Effector memory CD4-positive, alpha-beta T cell (primary cell): ENCODE data around the gene CCDC137.
"Not testable (repeated sequence)": the region's sequence is repeated elsewhere in the genome, so short reads cannot be mapped to it uniquely, and the experiment has no call there.

ENCODE experiments used
- DNase-seq, 3 donors: peaks; one replicate each; pipeline ENCODE4 v3.0.0-alpha.2; 2020
- H3K27ac ChIP-seq: 2 replicates; pipeline ENCODE4 v1.7.0; 2013; ENCODE audit warnings: mild to moderate bottlenecking, low read length, moderate library complexity; ENCODE audit not compliant: insufficient read depth, poor library complexity, severe bottlenecking
- H3K27me3 ChIP-seq: replicated peaks from 2 replicates; pipeline ENCODE4 v1.7.0; 2013; ENCODE audit warnings: mild to moderate bottlenecking, low read length; ENCODE audit not compliant: insufficient read depth, control insufficient read depth, poor library complexity, severe bottlenecking
- H3K36me3 ChIP-seq: 2 replicates; pipeline ENCODE4 v1.7.0; 2013; ENCODE audit warnings: mild to moderate bottlenecking, low read length, moderate library complexity; ENCODE audit not compliant: control insufficient read depth, insufficient read depth
- H3K4me1 ChIP-seq: 2 replicates; pipeline ENCODE4 v1.7.0; 2013; ENCODE audit warnings: low read length, mild to moderate bottlenecking; ENCODE audit not compliant: control insufficient read depth, insufficient read depth, poor library complexity, severe bottlenecking
- H3K4me3 ChIP-seq: 2 replicates; pipeline ENCODE4 v1.7.0; 2013; ENCODE audit warnings: low read length, low read depth, mild to moderate bottlenecking; ENCODE audit not compliant: insufficient read depth, poor library complexity, severe bottlenecking
- H3K9me3 ChIP-seq: 2 replicates; pipeline ENCODE4 v1.7.0; 2013; ENCODE audit warnings: mild to moderate bottlenecking, low read length, moderate library complexity; ENCODE audit not compliant: control insufficient read depth

Gene CCDC137

DNA sequence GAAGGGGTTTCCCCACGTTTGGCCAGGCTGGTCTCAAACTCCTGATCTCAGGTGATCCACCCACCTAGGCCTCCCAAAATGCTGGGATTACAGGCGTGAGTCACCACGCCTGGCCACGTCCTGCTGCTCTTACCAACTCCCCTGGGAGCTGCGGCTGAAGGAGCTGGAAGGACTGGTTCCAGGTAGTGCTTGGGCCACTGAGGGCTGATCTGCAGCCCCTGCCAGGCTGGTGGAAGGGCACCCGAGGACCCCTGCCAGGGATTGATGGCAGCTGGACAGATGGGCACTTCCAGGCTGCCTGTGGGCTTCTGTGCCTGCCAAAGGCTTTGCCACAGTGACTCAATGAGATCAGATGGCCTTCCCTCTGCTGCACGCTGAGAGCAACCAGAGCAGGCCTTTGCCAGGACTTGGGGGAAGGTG, 2.5 kb upstream of the CCDC137 start:
- H3K27ac ChIP-seq: peak overlapping the region; percentile 13
- peaks cover 38% of the 10 kb centered on the region for H3K4me1 ChIP-seq

DNA sequence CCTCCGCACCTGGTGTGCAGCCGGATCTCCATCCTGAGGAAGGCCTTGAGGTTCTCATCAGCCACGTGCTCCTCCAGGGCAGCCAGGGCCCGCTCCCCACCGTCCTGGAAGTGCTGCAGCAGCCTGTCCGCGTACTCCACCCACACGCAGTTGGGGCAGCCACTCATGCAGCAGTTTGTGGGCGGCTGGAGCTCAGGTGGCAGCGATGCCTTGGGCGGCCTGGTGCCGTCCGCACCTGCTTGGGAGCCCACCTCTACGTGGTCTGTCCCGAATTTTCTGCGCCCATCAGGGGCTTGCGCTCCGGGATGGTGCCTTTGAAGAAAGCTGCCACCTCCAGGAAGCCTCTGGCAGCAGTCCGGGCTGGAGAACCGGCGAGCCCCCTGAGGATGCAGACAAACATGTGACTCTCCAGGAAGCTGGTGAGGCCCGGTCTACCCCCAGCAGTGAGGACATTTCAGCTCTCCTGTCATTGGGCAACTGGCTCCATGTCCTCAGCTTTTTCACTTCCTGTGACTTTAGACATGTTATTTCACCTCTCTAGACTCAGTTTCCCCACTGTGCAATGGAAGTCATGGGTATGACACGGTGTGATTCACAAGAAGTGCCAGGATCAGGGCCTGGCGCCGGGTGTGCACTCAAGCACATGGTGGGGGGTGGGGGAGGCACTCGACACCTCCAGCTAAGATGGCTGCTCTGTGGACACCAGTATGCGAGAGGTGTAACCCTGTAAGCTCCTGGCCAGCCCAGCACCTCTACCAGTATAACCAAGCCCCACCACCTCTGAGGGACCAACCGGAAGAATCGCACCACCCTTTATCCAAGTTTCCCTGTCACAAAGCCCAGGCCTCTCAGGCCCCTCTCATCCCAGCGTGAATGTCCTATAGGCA, 1.1 kb upstream of the CCDC137 start:
- H3K9me3 ChIP-seq: no peaks in the 10 kb centered on the region
- peak overlapping the region; percentile 97 for H3K4me3 ChIP-seq
- no peaks in the 10 kb centered on the region for H3K27me3 ChIP-seq
- peaks cover 38% of the 10 kb centered on the region for H3K4me1 ChIP-seq
- peaks cover 12% of the 10 kb centered on the region for H3K36me3 ChIP-seq
- peak overlapping the region; percentile 90 for H3K27ac ChIP-seq
- DNase-seq: peak in 1 of 3 donors; percentile 7

More for the DNA sequence above, 2.5 kb upstream of the CCDC137 start:
- Histone ChIP-seq H3K9me3 (no peaks in the 10 kb centered on the region), H3K36me3 (peaks cover 3% of the 10 kb centered on the region), H3K4me3 (no peak overlapping the region), H3K27me3 (no peaks in the 10 kb centered on the region)
- no peak for DNase-seq

DNA sequence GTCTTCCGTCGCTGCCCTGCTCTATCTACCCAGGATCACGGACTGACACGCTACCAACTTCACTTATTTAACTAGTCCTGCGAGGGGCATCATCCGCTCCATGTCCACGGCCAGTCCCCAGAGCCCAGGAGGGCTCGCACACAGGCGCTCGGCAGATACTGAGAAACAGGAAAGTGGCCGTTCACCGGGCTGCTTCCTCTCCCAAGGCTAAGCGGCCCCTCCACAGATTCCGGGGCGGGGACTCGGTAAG, 520 bp upstream of the CCDC137 start:
- Histone ChIP-seq H3K4me3 (peak overlapping the region; percentile 97), H3K9me3 (no peaks in the 10 kb centered on the region), H3K4me1 (peaks cover 38% of the 10 kb centered on the region), H3K27ac (peak overlapping the region; percentile 90), H3K27me3 (no peaks in the 10 kb centered on the region), H3K36me3 (peaks cover 17% of the 10 kb centered on the region)
- DNase-seq: no peak

DNA sequence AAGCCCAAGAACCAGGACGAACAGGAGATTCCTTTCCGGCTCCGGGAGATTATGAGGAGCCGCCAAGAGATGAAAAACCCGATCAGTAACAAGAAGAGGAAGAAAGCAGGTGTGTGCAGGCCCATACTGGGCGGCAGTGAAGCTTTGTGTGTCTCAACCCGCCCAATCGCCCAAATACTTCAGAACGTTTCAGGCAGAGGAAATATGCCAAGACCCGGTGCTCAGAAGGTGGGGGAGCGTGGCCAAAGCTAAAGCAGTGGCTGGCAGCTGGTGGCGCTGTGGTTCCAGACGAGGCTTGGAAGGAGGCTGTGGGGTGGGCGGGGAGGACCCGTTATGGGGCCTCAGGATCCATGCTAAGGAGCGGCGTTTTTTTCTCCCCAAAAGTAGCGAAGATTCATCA, 1.2 kb downstream of the CCDC137 start:
- peaks cover 35% of the 10 kb centered on the region for H3K4me1 ChIP-seq
- no peak for DNase-seq
- no peaks in the 10 kb centered on the region for H3K27me3 ChIP-seq
- no peak overlapping the region for H3K27ac ChIP-seq
- H3K9me3 ChIP-seq: no peaks in the 10 kb centered on the region
- no peak overlapping the region for H3K4me3 ChIP-seq
- peaks cover 34% of the 10 kb centered on the region for H3K36me3 ChIP-seq

DNA sequence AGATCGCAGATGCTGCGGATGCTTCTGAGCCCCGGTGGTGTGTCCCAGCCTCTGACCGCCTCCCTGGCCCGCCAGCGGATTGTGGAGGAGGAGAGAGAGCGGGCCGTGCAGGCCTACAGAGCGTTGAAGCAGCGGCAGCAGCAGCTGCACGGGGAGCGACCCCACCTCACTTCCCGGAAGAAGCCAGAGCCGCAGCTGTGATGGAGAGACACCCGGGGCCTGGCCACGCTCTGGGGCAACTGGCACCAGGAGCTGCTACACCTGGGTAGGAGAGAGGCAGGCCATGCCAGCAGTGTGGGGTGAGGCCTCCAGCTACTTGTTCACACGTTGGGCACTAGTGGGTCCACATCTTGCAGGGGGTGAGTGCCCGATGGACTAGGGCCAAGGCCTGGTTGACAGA, 6.0 kb downstream of the CCDC137 start:
- H3K36me3 ChIP-seq: peaks cover 45% of the 10 kb centered on the region
- no peaks in the 10 kb centered on the region for H3K27me3 ChIP-seq

DNA sequence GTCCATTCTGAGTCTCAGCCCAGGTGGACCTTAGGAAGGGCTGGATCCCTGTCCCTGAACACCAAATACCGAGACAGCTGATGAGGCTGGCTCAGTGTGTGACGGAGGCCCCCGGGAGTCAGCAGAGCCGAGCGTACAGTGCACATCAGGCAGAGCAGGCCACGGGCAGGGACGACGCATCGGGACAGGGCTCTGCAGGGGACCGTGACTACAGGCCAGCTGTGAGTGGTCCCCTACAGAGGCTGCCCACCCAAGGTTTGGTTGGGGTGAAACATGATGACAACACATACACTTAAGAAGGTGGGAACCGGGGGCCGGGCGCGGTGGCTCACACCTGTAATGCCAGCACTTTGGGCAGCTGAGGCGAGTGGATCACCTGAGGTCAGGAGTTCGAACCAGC, 6.4 kb downstream of the CCDC137 start:
- peaks cover 4% of the 10 kb centered on the region for H3K4me1 ChIP-seq
- H3K27ac ChIP-seq: no peak overlapping the region
- H3K4me3 ChIP-seq: no peak overlapping the region
- peaks cover 45% of the 10 kb centered on the region for H3K36me3 ChIP-seq
- no peaks in the 10 kb centered on the region for H3K9me3 ChIP-seq
- no peak for DNase-seq
- H3K27me3 ChIP-seq: no peaks in the 10 kb centered on the region

More for the DNA sequence above, 6.0 kb downstream of the CCDC137 start:
- no peak for DNase-seq
- no peak overlapping the region for H3K4me3 ChIP-seq
- H3K27ac ChIP-seq: no peak overlapping the region
- H3K4me1 ChIP-seq: peaks cover 8% of the 10 kb centered on the region
- no peaks in the 10 kb centered on the region for H3K9me3 ChIP-seq

DNA sequence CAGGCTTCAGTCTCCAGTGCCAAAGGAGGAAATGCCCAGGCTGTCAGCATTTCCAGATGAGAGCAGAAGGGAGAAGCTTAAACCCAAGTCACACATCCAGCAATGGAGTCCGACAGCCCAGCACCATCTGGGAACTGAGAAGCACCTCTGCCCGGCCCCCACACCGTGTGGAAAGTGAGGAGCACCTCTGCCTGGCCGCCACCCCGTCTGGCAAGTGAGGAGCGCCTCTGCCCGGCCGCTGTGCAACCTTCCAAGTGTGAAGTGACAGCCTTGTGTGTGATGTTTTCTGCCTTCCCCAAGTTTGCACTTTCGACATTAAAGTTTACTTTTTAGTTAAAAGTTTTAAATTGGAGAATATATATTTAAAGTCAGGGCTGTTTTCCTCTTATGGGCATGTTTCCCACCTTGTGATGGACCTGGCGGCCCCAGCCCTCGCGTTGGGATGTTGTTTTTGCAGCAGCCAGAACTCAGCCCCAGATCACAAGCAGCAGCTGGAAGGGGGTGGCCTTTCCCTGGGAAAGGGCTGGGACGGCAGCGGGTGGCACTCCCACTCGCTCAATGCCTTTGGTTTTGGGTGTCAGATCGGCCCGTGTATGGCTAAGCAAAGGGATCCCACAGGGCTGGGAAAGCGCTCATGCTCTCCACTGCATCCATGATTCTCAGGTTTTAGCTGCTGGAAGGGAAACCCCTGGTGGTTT, 7.2 kb downstream of the CCDC137 start:
- Histone ChIP-seq H3K27ac (no peak overlapping the region), H3K4me1 (no peaks in the 10 kb centered on the region), H3K36me3 (peaks cover 45% of the 10 kb centered on the region), H3K9me3 (no peaks in the 10 kb centered on the region), H3K27me3 (no peaks in the 10 kb centered on the region), H3K4me3 (no peak overlapping the region)
- DNase-seq: no peak

DNA sequence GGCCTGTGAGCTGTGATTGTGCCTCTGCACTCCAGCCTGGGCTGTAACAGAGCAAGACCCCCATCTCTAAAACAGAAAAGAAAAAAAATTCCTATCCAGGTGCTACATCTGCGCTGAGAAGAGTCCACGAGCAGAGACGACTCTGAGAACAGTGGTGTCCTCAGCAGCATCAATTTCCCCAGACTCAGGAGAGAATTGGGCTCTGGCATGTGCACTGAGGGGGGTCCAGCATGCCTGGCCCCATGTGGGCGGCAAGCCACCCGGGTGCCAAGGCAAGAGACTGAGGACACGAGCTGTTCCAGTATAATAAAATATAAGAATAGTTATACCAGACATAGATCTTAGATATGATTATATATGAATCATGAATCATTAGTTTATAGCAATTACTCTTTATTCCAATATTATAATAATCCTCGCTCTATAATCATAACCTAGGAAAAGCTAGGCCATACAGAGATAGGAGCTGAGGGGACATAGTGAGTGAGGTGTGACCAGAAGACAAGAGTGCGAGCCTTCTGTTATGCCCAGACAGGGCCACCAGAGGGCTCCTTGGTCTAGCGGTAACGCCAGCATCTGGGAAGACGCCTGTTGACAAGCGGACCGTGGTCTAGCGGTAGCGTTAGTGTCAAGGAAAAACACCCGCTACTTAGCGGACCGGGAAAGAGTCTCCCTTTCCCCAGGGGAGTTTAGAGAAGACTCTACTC, 9.1 kb downstream of the CCDC137 start:
- H3K27me3 ChIP-seq, H3K4me3 ChIP-seq, H3K27ac ChIP-seq, H3K4me1 ChIP-seq, H3K9me3 ChIP-seq: not testable (repeated sequence)
- H3K36me3 ChIP-seq: peaks cover 34% of the 10 kb centered on the region
- DNase-seq: peak in 1 of 3 donors; percentile 19

DNA sequence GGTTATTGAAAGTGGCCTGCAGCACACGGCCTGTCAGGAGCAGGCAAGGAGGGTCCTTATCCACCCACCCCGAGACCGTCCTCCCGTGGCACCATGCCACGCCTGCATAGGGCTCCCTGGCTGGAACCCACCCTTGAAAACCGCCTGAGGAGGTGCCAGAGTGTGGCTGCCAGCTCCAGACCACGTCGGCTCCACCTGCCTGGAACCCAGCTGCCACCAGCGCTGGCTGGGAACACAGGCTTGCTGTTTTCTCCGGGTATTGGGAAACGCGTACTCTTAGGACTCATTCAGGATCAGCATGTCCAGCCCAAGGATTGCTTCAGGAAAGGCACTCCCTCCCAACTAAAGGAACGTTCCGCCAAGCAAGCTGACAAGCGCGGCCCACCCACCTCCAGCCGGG, 10.4 kb downstream of the CCDC137 start:
- H3K4me3 ChIP-seq: no peak overlapping the region
- no peaks in the 10 kb centered on the region for H3K4me1 ChIP-seq
- H3K36me3 ChIP-seq: peaks cover 22% of the 10 kb centered on the region
- H3K9me3 ChIP-seq: no peaks in the 10 kb centered on the region
- DNase-seq: no peak
- no peak overlapping the region for H3K27ac ChIP-seq
- no peaks in the 10 kb centered on the region for H3K27me3 ChIP-seq

DNA sequence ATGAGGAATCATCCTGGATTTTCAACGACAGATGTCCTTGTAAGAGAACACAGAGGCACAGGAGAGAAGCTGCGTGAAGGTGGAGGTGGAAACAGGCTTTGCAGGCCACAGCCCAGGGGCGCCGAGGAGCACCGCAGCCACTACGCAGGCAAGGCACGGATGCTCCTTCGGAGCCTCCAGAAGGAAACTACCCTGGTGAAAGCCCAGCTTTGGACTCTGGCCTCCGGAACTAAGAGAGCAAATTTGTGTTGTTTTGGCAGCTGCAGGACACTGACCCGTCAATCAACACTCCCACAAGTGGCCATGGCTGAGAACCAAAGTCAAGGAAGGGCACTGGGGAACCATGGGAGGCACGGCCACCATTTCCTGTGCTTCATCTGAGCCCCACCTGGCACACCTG, 13.6 kb downstream of the CCDC137 start:
- H3K36me3 ChIP-seq: no peaks in the 10 kb centered on the region
- DNase-seq: no peak
- peaks cover 16% of the 10 kb centered on the region for H3K4me1 ChIP-seq
- no peak overlapping the region for H3K27ac ChIP-seq
- no peak overlapping the region for H3K4me3 ChIP-seq
- H3K9me3 ChIP-seq: no peaks in the 10 kb centered on the region
- no peaks in the 10 kb centered on the region for H3K27me3 ChIP-seq
